ENCODE results near the gene PLB1.

PLB1 gene

DNA sequence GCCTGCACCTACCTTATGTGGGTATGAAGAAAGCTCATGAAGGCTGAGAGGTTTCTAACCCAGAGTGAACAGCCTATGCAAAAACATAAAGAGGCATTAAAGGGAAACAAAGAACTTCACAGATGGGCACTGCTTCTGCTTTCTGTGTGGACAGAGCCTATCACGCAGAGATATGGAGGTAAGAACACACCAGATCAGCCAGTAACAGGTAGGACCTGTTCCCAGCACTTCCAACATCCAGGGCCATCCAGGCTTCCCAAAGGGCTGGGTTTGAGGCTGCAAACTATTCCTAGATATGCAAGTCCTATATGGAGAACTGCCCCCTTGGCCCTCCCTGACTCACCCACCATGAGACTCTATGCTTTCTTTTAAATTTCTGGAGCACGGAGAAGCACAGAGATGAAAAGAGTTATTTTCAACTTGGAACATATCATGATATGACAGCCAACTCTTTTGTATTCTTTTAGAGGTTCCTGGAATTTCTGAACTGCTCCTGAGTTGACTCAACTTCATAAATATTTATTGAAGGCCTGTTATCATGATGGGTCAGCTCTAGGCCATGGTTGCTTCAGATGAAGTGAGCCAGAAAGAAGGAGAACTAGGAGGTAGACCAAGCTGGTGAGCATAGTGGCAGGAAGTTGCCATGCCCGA is 178.3 kb downstream of the PLB1 start:
- DNase-seq, result no peak

DNA sequence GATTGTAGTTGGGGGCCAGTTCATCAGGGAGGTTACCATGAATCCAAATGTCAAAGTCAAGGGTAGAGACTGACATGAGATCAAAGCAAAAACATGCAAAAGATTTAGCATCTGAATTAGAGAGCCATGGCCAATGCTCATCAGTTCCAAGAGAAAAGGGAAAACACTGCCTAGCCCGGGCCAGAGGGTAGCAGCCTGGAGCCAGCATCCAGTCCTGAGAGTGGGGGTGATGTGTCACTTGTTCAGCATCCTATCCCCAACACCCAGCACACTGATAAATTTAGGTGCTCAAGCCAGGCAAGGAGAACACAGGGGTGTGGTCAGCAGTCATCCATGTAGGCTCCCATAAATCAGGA is 178.8 kb downstream of the PLB1 start:
- no peak for DNase-seq

DNA sequence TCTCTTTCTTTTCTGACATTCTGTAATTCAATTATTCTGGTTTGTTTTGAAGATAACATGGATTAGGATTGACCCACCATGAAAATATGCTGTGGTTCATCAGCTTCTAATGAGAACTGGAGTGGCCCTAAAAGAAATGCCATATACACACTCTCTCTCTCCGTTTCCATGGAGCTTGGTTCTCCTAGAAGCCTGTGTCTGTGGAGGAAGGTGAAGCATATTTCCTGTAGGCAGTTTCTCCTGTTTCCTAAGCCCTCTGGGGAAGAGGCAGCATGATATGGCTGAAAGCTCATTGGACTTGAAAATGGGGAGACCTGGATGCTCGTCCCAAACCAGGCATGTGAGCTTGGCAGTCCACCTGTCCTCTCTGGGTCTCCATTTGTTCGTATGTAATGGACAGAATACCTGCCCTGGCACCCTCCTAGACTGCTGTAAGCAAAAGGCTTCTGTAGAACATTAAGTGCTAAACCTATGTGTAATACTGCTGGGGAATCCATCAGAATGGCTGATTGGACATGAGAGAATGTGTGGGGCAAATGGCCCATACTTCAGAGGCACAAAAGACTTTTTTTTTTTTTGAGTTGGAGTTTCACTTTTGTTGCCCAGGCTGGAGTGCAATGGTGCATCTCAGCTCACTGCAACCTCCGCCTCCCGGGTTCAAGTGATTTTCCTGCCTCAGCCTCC is 180.4 kb downstream of the PLB1 start:
- no peak for DNase-seq

DNA sequence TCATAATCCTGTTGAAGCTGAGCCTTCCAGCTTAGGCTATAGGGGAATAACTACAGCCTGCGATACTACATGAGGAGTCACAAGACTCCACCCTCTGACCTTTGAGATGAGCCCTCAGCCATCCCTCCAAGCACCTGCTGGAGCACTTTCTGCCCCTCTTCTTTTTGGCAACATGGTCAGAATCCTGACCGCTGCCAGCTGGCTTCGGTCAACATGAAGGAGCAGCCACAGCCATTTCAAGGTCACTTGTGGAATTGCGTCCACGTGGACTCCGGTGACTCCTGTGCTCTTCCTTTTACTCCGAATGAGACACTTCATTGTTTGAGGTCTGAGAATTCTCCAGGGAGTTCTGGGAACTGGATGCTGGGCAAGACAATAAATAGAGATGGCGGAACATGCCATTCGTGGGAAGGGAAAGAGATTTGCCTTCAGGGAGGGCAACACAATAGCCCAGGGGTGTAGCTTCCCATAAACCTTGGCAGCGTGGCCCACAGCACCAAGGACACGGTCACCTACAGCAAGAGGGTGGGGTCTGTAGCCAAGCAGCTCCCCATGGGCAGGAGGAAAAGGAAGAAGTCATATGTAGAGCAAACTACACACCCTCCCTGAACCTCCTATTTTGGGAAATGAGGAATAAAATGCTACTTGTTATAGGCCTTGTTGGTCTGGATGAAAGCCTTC is 182.5 kb downstream of the PLB1 start:
- no peak for DNase-seq

DNA sequence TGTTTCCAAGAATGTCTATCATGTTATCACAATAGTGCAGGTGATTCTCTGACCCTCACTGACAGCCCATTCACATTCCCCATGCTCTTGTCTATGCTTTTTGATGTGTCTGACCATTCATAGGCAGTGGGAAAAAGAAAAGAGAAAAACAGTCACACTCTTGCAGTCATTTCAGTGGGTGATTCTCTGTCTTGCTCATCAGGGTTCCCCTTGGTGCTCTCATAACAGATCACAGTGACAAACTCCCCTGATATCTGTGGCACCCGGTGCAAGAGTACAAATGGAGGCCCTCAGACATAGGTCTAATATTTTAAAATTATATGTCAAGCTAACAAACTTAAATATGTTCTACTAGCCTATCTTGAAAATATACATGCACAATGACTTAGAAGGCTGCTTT is 183.1 kb downstream of the PLB1 start:
- no peak for DNase-seq

DNA sequence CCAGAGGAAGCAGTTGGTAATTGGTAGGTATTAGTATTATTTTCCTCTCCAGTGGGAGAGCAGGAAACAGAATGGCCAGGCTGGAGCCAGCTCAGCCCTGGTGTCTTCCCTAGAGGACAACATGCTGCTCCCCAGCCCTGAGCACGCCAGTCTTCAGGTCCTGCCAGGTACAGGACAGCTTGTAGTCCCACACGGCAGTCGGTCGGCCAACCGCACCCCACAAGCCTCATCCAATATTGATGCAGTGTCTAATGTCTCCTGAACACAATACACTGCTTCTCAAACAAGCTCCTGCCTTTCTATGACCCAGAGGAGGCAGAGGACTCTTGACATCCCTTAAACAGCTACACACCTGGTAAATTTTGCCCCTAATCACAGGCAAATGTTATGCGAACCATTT is 184.8 kb downstream of the PLB1 start:
- no peak for DNase-seq

DNA sequence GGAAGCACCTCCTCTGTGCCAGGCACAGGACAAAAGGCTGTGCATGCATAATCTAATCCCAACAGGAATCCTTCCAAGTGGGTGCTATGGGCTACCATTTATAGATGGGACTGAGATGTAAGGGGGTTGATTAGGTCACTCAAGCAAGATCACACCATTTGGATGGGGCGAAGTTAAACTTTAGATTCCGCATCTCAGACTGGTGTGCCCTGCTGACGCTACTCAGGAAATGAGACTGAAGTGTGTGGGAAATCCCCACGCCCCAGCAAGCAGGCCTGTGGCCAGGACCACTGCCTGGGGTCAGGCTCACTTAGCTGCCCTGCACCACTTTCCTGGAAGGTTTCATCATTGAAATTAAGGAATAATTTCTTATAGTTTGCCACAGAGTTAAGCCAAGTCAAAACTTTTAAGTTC is 185.3 kb downstream of the PLB1 start:
- DNase-seq, result peak; percentile 13

DNA sequence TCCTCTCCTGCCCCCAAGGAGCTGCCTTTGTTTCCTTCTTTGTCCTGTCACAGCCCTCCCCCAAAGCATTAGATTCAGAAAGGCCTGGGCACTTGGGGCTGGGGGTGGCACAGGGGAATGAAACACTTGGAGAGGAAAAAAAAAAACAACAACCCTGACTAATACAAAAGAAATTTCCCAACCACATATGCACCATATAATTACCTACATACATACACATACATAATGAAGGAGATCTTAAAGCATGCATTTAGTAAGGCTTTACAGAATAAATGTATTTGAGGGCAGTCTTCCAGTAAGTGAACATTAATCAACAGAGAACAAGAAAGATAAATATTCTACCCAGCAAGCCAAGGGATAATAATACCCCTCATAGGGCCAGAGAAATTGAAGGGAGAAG is 185.7 kb downstream of the PLB1 start:
- no peak for DNase-seq

DNA sequence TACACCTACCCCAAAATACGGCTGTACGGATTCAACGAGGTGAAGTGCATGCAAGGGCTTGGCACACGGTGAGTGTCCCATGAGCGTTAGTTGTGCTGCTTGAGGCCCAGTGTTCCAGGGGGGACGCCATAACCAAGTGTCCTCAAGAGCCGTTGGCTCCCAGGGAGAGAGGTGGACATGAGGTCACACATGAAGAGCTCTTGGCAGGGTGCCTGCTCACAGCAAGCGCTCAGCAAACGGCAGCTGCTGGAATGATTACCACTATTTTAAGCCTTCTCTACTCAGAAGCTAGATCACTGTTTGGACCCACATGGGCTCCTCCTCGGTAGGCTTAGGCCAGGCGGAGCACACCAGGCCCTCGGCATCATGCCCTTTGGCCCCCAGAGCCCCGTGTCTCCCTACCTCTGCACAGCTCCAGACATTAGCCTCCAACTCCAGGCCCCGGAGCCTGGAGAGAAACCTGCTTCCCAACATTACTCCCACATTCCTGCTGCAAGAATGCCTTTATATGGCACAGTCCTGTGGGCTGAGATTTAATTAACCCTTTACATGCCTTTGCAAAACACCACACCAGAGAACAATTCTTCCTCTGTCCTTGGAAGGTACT is 187.3 kb downstream of the PLB1 start:
- no peak for DNase-seq

DNA sequence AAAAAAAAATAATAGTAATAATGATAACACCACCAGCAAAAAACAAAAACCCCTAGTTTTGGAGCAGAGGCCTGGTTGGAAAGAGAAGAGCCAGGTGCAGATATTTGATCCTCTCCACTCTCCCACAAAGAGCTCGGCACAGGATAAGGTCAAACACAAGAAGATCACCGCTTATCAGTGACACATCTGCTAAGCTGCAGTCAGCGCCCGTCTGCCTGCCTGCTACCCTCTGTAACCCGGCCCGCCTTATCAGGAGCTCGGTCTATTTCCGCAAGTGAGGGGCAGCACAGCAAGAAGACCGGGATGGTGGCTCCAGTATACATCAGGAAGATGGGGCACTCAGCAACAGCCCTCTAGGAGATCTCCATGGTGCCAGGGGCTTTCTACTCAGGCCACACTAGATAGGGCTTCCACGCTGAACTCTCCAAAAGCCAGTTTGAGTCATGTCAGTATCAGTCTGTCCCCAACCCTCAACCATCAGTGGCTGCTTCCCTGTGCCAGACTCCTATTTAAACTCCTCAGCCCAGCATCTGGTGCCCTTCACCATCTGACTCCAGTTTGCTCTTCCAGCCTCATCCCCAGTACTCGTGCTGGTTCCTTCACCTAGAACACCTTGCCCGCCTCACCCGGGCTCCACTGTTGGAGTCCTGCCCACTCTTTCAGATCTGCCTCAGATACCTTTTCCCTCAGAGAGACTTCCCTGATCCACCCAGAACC is 188.4 kb downstream of the PLB1 start:
- DNase-seq, result no peak

DNA sequence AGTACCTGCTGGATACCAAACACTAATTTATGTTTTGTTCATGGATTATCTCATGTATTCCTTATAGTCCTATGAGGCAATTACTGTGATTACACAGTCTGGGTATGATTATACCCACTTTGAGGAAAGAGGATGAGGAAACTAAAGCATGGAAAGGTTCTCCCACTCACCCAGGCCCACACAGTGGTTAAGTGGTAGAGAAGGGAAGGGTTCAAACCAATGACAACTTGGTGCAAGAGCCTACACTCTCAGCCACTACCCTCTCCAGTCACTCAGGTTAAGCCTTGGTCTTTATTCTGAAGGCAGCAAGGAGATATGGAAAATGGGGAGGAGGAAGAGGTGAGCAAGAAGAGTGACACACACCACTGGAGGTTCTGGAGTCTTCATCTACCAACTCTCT is 191.3 kb downstream of the PLB1 start:
- no peak for DNase-seq

DNA sequence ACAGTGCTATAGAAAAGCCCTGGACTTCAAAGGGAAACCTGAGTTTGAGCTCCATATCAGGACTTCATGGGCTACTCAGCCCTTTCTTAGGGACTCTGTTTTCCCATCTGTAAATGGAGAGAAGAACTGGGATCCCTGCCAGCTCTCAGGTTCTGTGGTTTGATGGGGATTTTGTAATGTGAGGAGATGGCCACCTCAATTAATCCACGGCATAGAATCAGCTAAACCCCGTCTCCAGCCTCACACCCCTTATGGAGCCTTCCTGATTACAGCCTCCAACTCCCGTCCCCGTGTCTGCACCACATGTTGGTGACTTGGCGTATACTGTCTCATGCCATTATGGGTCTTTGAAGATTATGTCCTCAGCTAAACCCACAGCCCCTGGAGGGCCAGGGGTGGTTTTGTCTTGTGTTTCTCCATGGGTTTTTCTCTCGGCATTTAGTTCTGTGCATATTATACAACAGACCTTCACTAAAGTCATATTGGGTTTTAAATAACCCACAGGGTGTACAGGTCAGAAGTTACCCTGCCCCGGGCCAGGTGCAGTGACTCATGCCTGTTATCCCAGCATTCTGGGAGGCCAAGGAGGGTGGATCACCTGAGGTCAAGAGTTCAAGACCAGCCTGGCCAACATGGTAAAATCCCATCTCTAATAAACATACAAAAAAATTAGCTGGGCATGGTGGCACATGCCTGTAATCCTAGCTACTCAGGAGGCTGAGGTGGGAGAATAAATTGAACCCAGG is 192.0 kb downstream of the PLB1 start:
- no peak for DNase-seq

DNA sequence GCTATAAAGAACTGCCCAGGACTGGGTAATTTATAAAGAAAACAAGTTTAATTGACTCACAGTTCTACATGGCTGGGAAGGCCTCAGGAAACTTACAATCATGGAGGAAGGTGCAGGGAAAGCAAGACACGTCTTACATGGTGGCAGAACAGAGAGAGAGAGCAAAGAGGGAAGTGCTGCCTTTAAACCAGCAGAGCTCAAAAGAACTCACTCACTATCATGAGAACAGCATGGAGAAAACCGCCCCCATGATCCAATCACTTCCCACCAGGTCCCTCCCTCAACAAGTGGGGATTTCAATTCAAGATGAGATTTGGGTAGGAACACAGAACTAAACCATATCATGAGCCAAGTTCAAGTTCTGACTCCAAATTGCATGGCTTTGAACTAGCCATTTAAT is 193.0 kb downstream of the PLB1 start:
- DNase-seq, result no peak

DNA sequence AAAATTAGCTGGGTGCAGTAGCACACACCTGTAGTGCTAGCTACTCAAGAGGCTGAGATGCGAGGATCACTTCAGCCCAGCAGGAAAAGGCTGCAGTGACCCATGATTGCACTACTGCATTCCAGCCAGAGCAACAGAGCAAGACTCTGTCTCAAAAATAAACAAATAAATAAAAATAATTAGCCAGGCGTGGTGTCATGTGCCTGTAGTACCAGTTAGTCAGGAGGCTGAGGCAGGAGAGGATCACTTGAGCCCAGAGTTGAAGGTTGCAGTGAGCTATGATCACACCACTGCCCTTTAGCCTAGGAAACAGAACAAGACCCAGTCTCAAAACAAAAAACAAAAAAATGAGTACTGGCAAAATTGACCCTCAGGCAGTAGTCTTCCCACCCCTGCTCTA is 193.9 kb downstream of the PLB1 start:
- DNase-seq, result no peak

DNA sequence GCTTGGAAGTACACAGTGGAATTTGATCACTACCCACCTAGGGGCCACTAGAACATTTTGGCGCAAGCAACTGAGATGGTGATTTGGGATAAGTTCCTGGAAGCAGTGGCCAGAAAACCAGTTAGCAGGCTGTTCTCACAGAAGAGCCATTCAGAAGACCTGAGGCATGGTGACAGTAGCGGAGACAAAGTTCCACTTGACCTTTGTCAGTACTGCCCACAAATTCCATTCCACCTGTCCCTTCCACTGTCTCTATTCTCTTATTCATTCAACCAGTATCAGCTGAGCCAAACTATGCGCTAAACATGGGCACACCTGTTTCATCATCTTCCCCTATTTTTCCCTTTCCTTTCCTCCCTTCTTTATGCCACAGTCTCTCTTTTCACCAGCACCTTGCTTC is 196.6 kb downstream of the PLB1 start:
- DNase-seq, result no peak

DNA sequence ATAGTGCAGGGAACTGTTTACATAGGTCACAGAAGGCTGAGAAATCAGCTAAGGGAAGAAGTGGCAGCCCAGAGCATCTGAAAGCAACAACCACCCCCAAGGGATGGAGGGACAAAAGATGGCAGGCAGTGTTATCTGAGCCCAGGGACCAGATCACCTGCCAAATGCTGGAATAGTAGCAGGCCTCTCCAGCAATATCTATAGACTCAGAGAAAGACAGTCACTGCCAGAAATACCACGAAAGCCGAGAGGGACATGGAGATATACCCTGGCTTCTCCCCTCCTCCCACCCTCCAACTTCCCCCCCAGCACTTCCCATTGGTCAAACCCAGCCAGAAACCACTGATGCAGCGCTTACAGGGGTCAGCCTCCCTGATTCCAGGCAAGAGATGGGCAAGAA is 197.4 kb downstream of the PLB1 start:
- DNase-seq, result no peak
